GF-D8 (cell line): ENCODE data around the gene NF1.
"Not testable (repeated sequence)": the region's sequence is repeated elsewhere in the genome, so short reads cannot be mapped to it uniquely, and the experiment has no call there.

Experiments
- DNase-seq: peaks from one replicate; lab custom pipeline; 2025; lab: John Stamatoyannopoulos, UW

The NF1 gene

DNA sequence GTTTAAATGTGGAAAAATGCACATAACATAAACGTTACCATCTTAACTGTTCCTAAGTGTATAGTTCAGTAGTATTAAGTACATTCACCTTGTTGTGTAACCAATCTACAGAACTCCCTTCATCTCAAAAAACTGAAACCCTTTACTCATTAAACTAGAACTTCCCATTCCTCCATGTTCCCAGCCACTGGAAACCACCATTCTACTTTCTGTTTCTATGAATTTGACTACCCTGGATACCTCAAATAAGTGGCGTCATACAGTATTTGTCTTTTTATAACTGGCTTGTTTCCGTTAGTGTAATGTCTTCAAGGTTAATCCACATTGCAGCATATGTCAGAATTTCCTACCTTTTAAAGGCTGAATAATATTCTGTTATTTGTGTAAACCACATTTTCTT is 38.2 kb downstream of the NF1 start:
- DNase-seq: no peak

DNA sequence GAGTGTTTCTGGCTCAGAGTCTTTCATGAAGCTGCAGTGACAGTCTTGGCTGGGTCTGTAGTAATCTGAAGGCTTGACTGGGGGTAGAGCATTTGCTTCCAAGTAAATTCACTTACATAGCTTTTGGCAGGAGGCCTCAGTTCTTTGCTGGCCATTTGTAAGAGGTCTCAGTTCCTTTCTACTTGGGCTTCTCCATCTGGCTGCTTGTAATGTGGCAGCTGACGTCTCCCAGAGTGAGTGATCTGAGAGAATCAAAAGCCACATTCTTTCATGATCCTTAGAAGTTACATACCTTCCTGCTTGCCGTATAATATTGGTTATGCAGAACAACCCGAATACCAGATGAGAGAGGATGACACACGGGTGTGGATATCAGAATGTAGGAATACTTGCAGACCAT is 39.8 kb downstream of the NF1 start:
- DNase-seq: no peak

GRCh38 chr17:31136319-31136718 is 41.5 kb downstream of the NF1 start:
- no peak for DNase-seq

GRCh38 chr17:31140111-31140510 is 45.3 kb downstream of the NF1 start:
- DNase-seq: no peak

- DNase-seq: no peak
Observed at GRCh38 chr17:31144428-31144827, 49.7 kb downstream of the NF1 start.

DNA sequence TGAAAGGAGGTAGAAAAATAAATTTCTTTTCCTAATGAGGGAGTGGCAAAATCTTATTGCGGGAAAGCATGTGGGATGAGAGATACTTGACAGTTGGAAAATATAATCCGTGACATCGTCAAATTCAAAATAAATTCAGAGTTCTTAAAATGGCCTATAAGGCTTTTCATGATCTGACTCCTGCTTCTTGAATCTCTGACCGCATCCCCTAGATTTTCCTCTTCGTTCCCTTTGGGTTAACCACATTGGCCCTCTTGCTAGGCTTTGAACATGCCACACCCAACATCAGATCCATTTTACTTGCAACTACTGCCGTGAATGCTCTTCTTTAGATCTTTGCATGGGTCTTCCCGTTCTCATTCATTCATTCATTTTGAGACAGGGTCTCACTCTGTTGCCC is 50.1 kb downstream of the NF1 start:
- DNase-seq: no peak

DNA sequence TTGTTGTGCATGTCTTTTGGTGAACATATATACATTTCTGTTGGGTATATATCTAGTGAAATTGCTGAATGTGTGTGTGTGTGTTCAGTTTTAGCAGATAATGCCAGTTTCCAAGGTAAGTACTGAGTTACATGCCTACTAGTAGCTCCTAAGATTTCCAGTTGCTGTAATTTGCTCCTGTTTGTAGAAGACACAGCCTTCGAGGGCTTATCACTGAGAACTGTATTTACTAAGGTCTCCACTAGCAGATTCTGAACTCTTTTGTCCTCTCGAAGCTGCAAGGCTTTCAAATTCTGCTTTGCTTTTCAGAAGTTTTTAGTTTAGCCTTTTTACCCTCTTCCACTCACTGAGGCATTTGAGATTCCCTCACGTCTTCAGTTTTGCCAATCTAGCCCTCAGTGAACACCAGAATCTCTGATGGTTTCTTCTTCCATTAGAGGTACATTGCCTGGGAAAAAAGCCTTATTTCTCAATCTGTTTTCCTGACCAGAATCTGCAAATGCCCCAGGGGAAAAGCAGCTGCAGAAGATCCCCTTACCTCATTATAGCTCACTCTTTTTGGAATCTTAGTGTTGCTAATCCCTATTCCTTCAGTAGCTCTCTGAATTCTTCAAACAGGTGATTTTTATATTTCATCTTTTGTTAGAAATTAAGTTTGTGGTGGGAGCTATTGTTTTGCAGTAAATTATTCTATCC is 52.9 kb downstream of the NF1 start:
- no peak for DNase-seq

DNA sequence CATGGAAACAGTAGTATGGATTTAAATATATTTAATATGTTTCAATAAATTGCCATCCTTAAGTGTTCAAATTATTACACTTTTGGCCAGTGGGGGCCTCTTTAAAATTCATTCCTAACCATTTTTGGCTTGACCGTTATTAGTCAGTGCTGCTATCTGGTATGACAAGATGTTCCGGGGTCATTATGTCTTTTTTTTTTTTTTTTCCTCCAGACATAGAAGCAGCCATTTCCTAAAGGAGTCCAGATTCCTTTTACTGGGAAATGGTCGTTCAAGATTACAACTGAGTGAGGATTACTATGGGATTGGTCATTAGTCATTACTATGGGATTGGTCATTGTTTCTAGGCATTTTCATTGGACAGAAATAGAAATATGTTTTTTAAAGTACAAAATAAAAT is 53.4 kb downstream of the NF1 start:
- DNase-seq: no peak

DNA sequence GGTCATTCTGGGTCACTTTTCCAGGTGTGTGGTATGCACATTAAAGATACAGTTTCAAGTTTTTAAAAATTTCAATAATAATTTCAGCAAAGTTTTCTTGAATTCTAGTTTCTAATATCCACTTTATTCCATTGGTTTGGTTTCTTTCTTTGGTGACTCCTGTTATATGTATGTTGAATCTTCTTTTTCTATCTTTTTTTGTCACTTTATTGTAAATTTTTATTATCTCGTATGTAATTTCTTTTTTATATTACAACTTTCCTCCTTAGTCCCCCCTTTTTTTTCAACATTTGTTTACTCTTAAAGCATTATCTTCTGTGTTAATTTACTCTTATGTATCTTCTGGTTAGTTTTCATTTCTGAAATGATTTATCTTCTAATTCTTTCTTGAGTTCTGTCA is 57.5 kb downstream of the NF1 start:
- no peak for DNase-seq

GRCh38 chr17:31155208-31155810 is 60.5 kb downstream of the NF1 start:
- DNase-seq: no peak

- DNase-seq: no peak
Observed at GRCh38 chr17:31156326-31156725, 61.5 kb downstream of the NF1 start.

- DNase-seq: not testable (repeated sequence)
Observed at GRCh38 chr17:31156864-31157263, 62.1 kb downstream of the NF1 start.

DNA sequence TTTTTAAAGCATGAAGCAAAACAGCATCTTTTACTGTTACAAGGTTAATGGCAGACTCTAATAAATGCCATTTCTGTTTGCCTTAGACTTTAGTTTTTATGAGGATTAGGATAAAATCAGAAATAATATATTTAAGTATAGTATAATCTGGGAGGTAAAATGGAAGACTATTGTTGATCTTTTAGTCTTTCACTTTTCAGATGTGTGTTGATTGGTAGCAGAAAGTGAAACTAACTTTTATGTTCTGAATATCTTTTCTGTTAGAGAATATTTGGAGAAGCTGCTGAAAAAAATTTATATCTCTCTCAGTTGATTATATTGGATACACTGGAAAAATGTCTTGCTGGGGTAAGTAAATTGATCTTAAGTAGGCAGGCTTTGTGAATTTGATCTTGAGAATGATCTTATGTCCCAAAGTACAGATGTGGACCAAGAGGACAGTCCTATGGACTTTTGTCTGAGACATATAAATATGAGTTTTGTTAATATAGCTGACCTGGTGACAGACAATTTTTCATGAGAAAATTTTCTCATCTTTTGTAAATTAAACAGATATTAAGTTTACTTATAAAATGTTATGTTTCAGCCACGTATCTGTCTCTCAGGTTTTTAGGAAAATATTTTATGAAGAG is 64.1 kb downstream of the NF1 start:
- DNase-seq: no peak

GRCh38 chr17:31163091-31163781 is 68.5 kb downstream of the NF1 start:
- no peak for DNase-seq

- no peak for DNase-seq
Observed at GRCh38 chr17:31167111-31167510, 72.3 kb downstream of the NF1 start.

GRCh38 chr17:31171701-31172100 is 76.9 kb downstream of the NF1 start:
- DNase-seq: no peak

DNA sequence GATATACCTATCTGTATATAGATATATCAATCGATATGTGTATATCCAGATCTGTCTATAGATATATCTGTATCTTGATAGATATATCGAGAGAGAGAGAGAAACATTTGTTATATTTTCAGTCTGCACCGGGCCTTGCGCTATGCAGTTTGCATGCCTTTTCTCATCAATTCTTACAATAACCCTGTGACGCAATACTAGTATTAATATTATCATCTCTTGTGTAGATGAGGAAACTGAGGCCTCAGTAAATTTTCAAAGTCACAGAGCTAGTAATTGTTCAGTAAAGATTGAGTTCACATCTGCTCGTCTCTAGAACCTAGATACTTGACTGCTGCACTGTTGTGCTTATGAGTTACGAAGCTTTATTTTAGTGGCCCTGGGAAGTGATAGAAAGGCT is 77.6 kb downstream of the NF1 start:
- DNase-seq: no peak

- DNase-seq: no peak
Observed at GRCh38 chr17:31174215-31174614, 79.4 kb downstream of the NF1 start.

GRCh38 chr17:31175237-31175636 is 80.5 kb downstream of the NF1 start:
- DNase-seq: no peak

DNA sequence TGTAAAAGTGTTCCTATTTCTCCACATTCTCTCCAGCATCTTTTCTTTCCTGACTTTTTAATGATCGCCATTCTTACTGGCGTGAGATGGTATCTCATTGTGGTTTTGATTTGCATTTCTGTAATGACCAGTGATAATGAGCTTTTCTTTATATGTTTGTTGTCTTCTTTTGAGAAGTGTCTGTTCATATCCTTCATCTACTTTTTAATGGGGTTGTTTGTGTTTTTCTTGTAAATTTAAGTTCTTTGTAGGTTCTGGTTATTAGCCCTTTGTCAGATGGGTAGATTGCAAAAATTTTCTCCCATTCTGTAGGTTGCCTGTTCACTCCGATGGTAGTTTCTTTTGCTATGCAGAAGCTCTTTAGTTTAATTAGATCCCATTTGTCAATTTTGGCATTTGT is 81.4 kb downstream of the NF1 start:
- DNase-seq: not testable (repeated sequence)

DNA sequence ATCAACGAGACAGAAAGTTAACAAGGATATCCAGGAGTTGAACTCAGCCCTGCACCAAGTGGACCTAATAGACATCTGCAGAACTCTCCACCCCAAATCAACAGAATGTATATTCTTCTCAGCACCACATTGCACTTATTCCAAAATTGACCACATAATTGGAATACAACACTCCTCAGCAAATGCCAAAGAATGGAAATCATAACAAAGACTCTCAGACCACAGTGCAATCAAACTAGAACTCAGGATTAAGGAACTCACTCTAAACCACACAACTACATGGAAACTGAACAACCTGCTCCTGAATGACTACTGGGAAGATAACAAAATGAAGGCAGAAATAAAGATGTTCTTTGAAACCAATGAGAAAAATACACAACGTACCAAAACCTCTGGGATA is 84.2 kb downstream of the NF1 start:
- not testable (repeated sequence) for DNase-seq

DNA sequence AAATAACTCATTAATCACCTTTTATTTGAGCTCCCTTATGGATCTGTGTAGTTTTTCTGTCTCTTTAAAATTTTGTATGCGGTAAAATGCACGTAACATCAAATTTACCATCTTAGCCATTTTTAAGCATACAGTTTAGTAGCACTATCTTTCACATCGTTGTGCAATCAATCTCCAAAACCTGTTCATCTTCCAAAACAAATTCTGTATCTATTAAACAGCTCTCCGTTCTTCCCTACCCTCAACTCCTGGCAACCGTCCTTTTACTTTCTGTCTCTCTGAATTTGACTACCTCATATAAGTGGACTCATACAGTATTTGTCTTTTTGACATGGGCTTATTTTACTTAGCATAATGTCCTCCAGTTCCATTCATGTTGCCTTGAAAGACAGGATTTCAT is 100.5 kb downstream of the NF1 start:
- DNase-seq: no peak

GRCh38 chr17:31198026-31198425 is 103.2 kb downstream of the NF1 start:
- DNase-seq: no peak
